ENCODE measurements around the gene DSCAM. TPM values are rescaled to one million over a fixed set of nuclear protein-coding genes. Genes with fewer than 3 reads are reported as not detected.

The DSCAM gene
- total RNA-seq, 2 donors from 2014 or later, result 18.5 to 25.5 TPM

DNA sequence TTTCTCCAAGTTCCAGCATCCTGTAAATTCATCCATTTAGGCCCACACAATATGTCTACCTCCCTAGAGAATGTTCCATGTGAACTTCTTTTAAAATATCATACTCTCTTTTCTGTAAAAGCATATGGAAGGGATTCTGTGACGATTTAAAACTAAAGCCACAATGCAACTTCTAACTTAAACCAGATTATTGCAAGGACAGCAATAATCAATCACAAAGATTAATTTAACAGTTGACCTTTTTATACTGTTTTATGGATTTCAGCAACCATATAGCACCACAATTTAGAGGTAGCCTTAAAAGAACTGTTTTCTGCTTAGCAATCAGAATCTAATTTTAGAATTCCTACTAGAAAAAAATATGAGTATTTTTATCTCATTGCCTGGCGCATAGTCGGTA lies 58.3 kb downstream of the DSCAM start:
- H3K4me3 Mint-ChIP-seq, result no peak overlapping the region
- H3K36me3 Mint-ChIP-seq (ENCODE audit: low read depth), result no peaks in the 10 kb centered on the region
- H3K27me3 ChIP-seq (ENCODE audit: control insufficient read depth, insufficient read depth, low read length, poor library complexity, severe bottlenecking), result no peaks in the 10 kb centered on the region
- H3K9me3 Mint-ChIP-seq, result no peaks in the 10 kb centered on the region
- H3K4me1 Mint-ChIP-seq, result peaks cover 3% of the 10 kb centered on the region
- no peak overlapping the region for H3K9ac ChIP-seq (ENCODE audit: extremely low read depth, low read length, poor library complexity, severe bottlenecking)
- H3K36me3 ChIP-seq (ENCODE audit: control insufficient read depth, insufficient read depth, low read length), result no peaks in the 10 kb centered on the region
- H3K27me3 Mint-ChIP-seq (ENCODE audit: insufficient read depth), result no peaks in the 10 kb centered on the region
- no peak for DNase-seq
- H3K9me3 ChIP-seq (ENCODE audit: control insufficient read depth, low read length), result no peaks in the 10 kb centered on the region
- H3K4me1 ChIP-seq (ENCODE audit: control insufficient read depth, insufficient read depth, low read length), result no peaks in the 10 kb centered on the region
- H3K4me3 ChIP-seq (ENCODE audit: low read length), result no peak overlapping the region
- H3K27ac Mint-ChIP-seq, result no peak overlapping the region
- TF ChIP-seq, protein P1, sequence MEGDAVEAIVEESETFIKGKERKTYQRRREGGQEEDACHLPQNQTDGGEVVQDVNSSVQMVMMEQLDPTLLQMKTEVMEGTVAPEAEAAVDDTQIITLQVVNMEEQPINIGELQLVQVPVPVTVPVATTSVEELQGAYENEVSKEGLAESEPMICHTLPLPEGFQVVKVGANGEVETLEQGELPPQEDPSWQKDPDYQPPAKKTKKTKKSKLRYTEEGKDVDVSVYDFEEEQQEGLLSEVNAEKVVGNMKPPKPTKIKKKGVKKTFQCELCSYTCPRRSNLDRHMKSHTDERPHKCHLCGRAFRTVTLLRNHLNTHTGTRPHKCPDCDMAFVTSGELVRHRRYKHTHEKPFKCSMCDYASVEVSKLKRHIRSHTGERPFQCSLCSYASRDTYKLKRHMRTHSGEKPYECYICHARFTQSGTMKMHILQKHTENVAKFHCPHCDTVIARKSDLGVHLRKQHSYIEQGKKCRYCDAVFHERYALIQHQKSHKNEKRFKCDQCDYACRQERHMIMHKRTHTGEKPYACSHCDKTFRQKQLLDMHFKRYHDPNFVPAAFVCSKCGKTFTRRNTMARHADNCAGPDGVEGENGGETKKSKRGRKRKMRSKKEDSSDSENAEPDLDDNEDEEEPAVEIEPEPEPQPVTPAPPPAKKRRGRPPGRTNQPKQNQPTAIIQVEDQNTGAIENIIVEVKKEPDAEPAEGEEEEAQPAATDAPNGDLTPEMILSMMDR (conservative IDR thresholded peaks at IDR 0.05), result no peak
- H3K27ac ChIP-seq (ENCODE audit: low read depth, low read length), result no peak overlapping the region
- 95 to 100% methylated on average over 3 of the region's 3 CpGs for WGBS, 2 experiments (ENCODE audit: insufficient coverage in 1 of 2, insufficient read length in 1 of 2)

DNA sequence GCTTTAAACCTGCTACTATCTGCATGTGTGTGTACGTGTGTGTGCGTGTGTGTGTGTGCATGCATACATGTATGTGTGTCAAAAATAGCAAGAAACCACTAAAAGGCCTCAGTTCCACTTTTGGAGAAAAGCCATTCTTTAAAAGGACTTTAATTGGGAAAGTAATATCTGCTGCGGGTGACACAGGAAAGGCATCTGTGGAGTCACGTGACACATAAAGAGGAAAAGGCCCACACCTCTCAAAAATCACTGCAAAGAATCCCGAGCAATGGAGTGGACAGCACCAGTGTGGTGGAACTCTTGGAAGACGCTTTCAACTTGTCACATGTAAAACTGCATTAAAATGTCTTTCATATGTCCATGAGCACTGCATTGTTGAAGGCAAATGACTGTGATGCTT lies 63.6 kb downstream of the DSCAM start:
- WGBS, 2 experiments (ENCODE audit: insufficient coverage in 1 of 2, insufficient read length in 1 of 2), result 89 to 92% methylated on average over 6 of the region's 6 CpGs
- Histone ChIP-seq H3K4me3 (ENCODE audit: low read length) (no peak overlapping the region), H3K27ac (ENCODE audit: low read depth, low read length) (no peak overlapping the region), H3K4me1 (ENCODE audit: control insufficient read depth, insufficient read depth, low read length) (no peaks in the 10 kb centered on the region), H3K9me3 (ENCODE audit: control insufficient read depth, low read length) (no peaks in the 10 kb centered on the region), H3K27me3 (ENCODE audit: control insufficient read depth, insufficient read depth, low read length, poor library complexity, severe bottlenecking) (no peaks in the 10 kb centered on the region), H3K9ac (ENCODE audit: extremely low read depth, low read length, poor library complexity, severe bottlenecking) (no peak overlapping the region), H3K36me3 (ENCODE audit: control insufficient read depth, insufficient read depth, low read length) (no peaks in the 10 kb centered on the region)
- Mint-ChIP-seq H3K27ac (no peak overlapping the region), H3K4me3 (no peak overlapping the region), H3K27me3 (ENCODE audit: insufficient read depth) (no peaks in the 10 kb centered on the region), H3K36me3 (ENCODE audit: low read depth) (no peaks in the 10 kb centered on the region), H3K9me3 (no peaks in the 10 kb centered on the region), H3K4me1 (peaks cover 3% of the 10 kb centered on the region)
- no peak for DNase-seq
- TF ChIP-seq, protein P1 (conservative IDR thresholded peaks at IDR 0.05), result no peak

DNA sequence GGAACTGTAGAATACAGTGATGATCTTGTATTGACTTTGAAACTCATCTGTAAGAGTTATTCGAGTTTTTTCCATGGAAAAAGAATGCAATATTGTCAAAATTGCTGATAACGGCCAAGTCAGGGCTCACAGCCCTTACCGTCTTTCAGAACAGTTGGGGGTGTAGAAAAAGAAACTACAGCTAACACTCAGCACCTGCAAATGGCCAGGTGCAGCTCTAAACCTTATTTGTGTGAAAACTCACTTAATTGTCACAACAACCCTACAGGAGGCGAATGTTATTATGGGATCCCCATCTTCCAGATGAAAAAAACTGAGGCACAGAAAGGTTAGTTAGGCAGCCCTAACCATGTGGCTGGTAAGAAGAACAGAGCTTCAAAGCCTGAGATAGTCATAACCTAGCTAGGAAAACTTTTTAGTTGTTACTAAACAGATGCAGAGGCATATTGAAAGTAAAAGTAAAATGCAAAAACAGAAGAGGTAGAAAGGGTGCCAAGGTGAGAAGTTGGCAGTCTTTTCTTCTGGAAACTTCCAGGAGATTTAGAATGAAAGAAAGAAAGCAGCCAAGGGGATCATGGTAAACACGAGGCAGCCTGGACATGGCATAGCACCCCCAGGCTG lies 76.4 kb downstream of the DSCAM start:
- H3K27ac Mint-ChIP-seq, result no peak overlapping the region
- no peak for DNase-seq
- 91 to 94% methylated on average over 5 of the region's 5 CpGs for WGBS, 2 experiments (ENCODE audit: insufficient coverage in 1 of 2, insufficient read length in 1 of 2)

More for the DNA sequence above, 76.4 kb downstream of the DSCAM start:
- Histone ChIP-seq H3K9me3 (ENCODE audit: control insufficient read depth, low read length) (no peaks in the 10 kb centered on the region), H3K9ac (ENCODE audit: extremely low read depth, low read length, poor library complexity, severe bottlenecking) (no peak overlapping the region), H3K36me3 (ENCODE audit: control insufficient read depth, insufficient read depth, low read length) (no peaks in the 10 kb centered on the region), H3K4me3 (ENCODE audit: low read length) (no peak overlapping the region), H3K27me3 (ENCODE audit: control insufficient read depth, insufficient read depth, low read length, poor library complexity, severe bottlenecking) (no peaks in the 10 kb centered on the region), H3K27ac (ENCODE audit: low read depth, low read length) (no peak overlapping the region), H3K4me1 (ENCODE audit: control insufficient read depth, insufficient read depth, low read length) (no peaks in the 10 kb centered on the region)
- no peaks in the 10 kb centered on the region for H3K9me3 Mint-ChIP-seq
- no peaks in the 10 kb centered on the region for H3K27me3 Mint-ChIP-seq (ENCODE audit: insufficient read depth)
- TF ChIP-seq, protein P1 (conservative IDR thresholded peaks at IDR 0.05), result no peak
- peaks cover 4% of the 10 kb centered on the region for H3K4me1 Mint-ChIP-seq
- H3K4me3 Mint-ChIP-seq, result no peak overlapping the region
- H3K36me3 Mint-ChIP-seq (ENCODE audit: low read depth), result no peaks in the 10 kb centered on the region

Data from endodermal cell (in vitro differentiated cells).